Coronary artery (tissue), 2 donors: Measurements from ENCODE around the gene HAPLN1.

Experiments used
- DNase-seq: peaks from one replicate; pipeline ENCODE4 v3.0.0-alpha.2; 2017; ENCODE audit warnings: low spot score
- H3K27ac ChIP-seq, 2 donors: fragments of 200-600 bp; sonication (generic); one replicate each; pipeline ENCODE4 v1.5.1; 2016 to 2019
- H3K4me3 ChIP-seq: fragments of 200-600 bp; sonication (generic); 2 replicates; pipeline ENCODE4 v1.5.1; 2016; ENCODE audit warnings: mild to moderate bottlenecking, moderate library complexity
- TF ChIP-seq, protein P1 (sequence below): fragments of 200-600 bp; sonication (generic); IDR thresholded peaks from one replicate; pipeline ENCODE4 v1.5.1; 2019; ENCODE audit warnings: antibody characterized with exemption

HAPLN1 gene

DNA sequence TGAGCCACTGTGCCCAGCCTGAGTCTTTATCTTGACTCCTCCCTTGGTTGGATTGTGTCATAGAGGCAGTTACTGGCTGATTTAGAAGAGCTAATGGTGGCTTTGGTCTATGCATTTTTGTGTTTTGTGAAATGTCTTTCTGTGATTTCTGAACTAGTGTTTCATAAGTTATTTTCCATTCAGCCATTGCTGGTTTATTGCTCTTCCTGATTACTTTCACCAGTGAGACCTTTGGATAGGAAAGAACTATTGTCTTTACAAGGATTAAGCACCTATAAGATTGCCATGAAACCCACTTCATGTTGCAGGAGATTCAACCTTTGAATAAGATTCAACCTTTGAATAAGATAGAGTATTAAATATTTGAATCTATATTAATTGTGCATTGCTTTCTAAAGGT is 8.7 kb upstream of the HAPLN1 start:
- DNase-seq, result no peak
- H3K4me3 ChIP-seq, result no peak overlapping the region
- TF ChIP-seq, protein P1, sequence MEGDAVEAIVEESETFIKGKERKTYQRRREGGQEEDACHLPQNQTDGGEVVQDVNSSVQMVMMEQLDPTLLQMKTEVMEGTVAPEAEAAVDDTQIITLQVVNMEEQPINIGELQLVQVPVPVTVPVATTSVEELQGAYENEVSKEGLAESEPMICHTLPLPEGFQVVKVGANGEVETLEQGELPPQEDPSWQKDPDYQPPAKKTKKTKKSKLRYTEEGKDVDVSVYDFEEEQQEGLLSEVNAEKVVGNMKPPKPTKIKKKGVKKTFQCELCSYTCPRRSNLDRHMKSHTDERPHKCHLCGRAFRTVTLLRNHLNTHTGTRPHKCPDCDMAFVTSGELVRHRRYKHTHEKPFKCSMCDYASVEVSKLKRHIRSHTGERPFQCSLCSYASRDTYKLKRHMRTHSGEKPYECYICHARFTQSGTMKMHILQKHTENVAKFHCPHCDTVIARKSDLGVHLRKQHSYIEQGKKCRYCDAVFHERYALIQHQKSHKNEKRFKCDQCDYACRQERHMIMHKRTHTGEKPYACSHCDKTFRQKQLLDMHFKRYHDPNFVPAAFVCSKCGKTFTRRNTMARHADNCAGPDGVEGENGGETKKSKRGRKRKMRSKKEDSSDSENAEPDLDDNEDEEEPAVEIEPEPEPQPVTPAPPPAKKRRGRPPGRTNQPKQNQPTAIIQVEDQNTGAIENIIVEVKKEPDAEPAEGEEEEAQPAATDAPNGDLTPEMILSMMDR, result no peak
- H3K27ac ChIP-seq, result no peak overlapping the region

- H3K27ac ChIP-seq, result no peak overlapping the region
- TF ChIP-seq, protein P1, result no peak
- DNase-seq, result no peak
- no peak overlapping the region for H3K4me3 ChIP-seq
Measured at GRCh38 chr5:83726912-83727311, 6.3 kb upstream of the HAPLN1 start.

DNA sequence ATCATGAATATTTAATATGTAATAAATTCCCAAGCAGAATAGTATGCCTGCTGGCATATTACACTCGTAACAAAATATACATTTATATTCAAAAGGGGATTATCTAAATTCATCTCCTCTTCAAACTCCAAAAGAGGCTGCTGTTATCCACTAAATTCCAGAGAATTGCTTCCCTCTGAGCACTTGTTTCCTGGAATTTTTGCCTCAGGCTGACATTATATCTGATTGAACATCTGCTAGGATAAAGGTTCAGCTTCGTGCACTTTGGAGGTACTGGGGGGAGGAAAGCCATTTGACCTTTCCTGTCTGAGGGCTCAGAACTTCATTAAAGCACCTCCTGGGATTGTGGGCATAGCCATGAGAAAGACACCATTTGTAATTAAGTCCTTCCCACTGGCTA is 4.3 kb upstream of the HAPLN1 start:
- no peak overlapping the region for H3K4me3 ChIP-seq
- TF ChIP-seq, protein P1, result no peak
- H3K27ac ChIP-seq, result no peak overlapping the region
- no peak for DNase-seq

DNA sequence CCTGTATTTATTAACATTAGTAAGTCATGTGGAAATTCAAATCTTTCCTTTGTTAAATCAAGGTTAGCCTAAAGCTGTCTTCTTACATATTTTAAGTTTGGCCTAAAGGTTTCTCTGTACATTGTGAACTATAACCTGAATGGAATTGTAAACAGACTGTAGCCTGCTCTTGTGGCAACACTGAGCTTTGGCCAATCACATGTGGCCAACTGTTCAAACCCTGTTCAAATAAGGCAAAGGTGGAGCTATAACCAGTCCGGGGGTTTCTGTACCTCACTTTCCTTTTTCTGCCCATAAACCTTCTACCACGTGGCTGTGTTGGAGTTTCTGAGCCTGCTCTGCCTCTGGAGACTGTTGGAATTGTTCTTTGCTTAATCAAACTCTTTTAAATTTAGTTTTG is 3.3 kb upstream of the HAPLN1 start:
- no peak for DNase-seq
- TF ChIP-seq, protein P1, result no peak
- Histone ChIP-seq H3K4me3 (no peak overlapping the region), H3K27ac (no peak overlapping the region)

DNA sequence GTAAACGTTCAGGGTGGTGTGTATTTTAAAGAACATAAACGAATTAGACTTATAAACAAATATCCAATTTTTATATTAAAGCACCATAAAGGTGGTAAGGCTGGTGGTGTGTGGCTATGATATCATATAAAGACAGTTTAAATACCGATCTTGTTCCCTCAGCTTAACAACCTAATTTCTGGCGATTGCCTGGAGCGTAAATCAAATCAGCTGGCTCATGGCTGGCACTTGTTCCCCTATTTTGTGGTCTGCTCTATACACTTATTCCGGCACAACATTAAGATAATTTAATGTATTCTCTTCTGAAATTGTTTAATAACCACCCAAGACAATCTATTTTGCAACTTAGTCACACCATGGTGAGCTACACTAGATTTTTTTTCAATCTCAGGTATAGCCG is 2.4 kb upstream of the HAPLN1 start:
- no peak for DNase-seq
- TF ChIP-seq, protein P1, result no peak
- H3K4me3 ChIP-seq, result no peak overlapping the region
- H3K27ac ChIP-seq, result no peak overlapping the region

GRCh38 chr5:83721953-83722901 is 1.6 kb upstream of the HAPLN1 start:
- peak; percentile 79 for DNase-seq
- Histone ChIP-seq H3K4me3 (peak overlapping the region; percentile 75), H3K27ac (peak overlapping the region; percentile 69 to 72)
- TF ChIP-seq, protein P1, result peak; percentile 31
